Coronary artery (tissue), 2 donors: ENCODE data around the gene RASAL3.

ENCODE experiments used
- DNase-seq: peaks from one replicate; pipeline ENCODE4 v3.0.0-alpha.2; 2017; ENCODE audit warnings: low spot score
- H3K27ac ChIP-seq, 2 donors: fragments of 200-600 bp; sonication (generic); one replicate each; pipeline ENCODE4 v1.5.1; 2016 to 2019
- H3K4me3 ChIP-seq: fragments of 200-600 bp; sonication (generic); 2 replicates; pipeline ENCODE4 v1.5.1; 2016; ENCODE audit warnings: mild to moderate bottlenecking, moderate library complexity
- TF ChIP-seq, protein P1 (sequence below): fragments of 200-600 bp; sonication (generic); IDR thresholded peaks from one replicate; pipeline ENCODE4 v1.5.1; 2019; ENCODE audit warnings: antibody characterized with exemption

Gene RASAL3

DNA sequence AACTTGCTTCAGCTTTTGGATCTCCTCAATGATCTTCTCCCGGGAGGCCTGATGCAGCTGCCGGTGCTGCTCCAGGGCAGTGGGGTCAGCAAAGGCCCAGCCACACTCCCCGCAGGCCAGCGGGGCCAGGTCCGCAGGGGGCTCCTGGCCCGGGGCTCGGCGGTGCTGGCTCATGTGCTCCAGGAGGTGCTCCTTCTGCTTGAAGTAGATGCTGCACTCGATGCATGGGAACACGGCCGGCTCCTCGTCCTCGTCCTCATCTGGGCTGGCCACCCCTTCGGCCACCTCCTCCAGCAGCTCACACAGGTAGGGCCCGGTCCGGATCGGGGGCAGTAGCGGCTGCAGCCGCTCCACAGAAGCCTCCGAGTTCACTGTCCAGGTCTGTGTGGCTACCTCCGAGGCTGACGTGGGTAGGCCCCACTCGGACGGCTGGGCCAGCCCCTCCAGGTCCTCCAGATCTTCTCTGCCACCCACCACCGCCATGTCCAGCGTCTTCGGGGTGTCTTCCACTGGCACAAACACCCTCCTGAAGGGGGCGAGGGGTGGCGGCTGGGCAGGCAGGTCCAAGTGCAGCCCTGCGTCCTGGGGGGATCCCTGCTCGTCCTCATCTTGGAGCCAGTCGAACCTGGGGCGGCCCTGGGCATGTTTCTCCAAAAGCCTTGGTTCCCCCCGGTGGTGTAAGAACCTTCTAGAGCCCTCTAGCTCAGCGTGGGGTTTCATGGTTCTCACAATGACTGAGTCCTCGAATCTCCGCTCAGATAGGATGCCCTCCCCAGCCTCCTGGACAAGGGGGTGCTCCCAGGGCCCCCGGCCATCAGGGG lies 24.3 kb downstream of the RASAL3 start:
- H3K4me3 ChIP-seq, result no peak overlapping the region
- TF ChIP-seq, protein P1, sequence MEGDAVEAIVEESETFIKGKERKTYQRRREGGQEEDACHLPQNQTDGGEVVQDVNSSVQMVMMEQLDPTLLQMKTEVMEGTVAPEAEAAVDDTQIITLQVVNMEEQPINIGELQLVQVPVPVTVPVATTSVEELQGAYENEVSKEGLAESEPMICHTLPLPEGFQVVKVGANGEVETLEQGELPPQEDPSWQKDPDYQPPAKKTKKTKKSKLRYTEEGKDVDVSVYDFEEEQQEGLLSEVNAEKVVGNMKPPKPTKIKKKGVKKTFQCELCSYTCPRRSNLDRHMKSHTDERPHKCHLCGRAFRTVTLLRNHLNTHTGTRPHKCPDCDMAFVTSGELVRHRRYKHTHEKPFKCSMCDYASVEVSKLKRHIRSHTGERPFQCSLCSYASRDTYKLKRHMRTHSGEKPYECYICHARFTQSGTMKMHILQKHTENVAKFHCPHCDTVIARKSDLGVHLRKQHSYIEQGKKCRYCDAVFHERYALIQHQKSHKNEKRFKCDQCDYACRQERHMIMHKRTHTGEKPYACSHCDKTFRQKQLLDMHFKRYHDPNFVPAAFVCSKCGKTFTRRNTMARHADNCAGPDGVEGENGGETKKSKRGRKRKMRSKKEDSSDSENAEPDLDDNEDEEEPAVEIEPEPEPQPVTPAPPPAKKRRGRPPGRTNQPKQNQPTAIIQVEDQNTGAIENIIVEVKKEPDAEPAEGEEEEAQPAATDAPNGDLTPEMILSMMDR, result no peak
- no peak for DNase-seq
- no peak overlapping the region for H3K27ac ChIP-seq

DNA sequence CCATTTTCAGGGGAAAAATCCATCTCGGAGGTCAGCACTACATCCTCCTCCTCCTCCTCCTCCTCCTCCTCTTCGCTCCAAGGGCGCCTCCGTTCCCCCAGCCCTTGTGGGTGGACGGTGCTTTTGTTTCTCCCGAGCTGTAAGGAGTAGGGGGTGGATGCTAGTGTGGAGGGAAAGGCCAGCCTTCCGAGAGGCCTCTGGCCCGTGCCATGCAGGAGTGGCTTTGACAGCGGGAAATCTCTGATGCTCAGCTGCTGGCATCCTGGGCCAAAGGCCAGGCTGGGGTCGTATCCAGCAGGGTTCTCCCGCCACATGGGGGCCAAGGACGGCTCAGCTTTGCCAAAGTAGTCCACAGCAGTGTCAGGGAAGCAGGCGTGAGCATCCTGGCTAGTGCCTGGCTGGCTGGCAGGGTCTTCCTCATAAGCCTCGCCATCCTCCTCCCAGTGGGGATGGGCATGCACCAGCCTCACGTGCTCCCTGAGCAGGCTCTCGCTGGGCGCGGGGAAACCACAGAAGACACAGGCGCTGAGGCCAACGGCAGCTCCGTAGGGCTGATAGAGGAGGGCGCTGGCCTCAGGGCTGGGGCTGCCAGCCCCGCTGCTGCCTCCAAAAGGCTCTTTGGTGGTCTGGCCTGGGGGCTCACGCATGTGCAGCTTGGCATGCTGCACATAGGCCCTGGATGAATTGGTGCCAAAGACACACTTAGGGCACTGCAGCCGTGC lies 25.1 kb downstream of the RASAL3 start:
- TF ChIP-seq, protein P1, result no peak
- Histone ChIP-seq H3K27ac (no peak overlapping the region), H3K4me3 (no peak overlapping the region)
- no peak for DNase-seq

DNA sequence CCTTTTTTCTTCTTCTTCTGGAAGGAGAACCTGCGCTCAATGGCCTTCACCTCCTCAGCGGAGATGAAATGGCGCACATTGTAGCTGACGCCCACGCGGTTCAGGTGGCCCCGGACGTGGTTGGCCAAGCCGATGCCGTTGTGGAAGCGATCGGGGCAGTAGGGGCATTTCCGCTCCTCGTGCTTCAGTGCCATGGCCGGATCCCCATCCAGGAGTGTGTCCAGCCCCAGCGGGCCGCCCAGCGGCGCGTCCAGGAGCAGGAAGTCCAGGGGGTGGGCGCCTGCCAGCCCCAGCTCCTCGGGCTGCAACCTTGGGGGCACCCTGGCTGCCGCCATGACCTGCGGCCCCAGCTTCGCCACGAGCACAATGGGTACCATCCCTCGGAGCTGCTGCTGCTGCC lies 25.8 kb downstream of the RASAL3 start:
- DNase-seq, result no peak
- H3K27ac ChIP-seq, result no peak overlapping the region
- TF ChIP-seq, protein P1, result no peak
- H3K4me3 ChIP-seq, result no peak overlapping the region

DNA sequence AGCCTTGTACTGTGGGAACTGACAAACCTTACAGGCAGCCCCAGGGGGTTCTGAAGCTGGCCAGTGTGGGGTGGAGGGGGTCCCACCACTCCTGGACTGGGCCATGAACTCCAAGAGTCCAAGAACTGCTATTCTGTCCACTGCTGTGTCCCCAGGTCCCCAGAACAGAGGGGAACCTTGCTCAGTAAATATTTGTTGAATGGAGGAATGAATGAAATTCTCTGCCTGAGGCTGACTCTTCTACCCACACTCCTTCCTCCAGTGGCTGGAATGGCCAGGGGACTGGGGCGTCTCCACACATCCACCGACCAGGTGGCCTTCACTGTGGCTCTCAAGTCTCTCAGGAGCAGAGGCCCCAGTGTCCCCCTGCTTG lies 26.2 kb downstream of the RASAL3 start:
- Histone ChIP-seq H3K27ac (no peak overlapping the region), H3K4me3 (no peak overlapping the region)
- no peak for DNase-seq
- TF ChIP-seq, protein P1, result no peak

DNA sequence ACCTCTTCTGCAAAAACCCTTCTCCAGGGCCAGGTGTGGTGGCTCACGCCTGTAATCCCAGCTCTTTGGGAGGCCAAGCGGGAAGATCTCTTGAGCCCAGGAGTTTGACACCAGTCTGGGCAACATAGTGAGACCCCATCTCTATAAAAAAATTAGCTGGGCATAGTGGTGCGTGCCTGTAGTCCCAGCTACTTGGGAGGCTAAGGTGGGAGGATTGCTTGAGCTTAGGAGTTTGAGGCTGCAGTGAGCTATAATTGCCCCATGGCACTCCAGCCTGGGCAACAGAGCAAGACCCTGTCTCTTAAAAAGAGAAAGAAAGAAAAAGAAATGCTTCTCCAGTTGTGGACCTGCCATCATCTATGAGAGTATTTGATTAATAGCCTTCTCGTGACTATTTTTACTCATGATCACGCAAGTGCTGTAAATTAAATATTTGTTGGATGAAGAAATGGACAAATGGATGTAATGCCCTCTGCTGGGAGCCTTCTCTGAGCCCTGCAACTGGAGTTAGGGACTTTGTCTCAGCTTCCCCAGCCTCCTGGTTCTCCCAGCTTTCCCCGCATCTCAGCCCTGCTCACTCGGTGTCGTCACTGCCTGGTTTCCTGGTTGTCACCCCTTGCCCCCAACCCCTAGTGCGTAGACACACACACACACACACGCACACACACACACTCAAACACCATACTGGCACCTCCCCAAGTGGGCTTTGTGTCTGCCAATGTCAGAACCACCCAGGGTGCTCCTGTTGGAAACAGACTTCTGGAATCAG lies 26.8 kb downstream of the RASAL3 start:
- H3K27ac ChIP-seq, result no peak overlapping the region
- DNase-seq, result no peak
- TF ChIP-seq, protein P1, result no peak
- H3K4me3 ChIP-seq, result no peak overlapping the region

DNA sequence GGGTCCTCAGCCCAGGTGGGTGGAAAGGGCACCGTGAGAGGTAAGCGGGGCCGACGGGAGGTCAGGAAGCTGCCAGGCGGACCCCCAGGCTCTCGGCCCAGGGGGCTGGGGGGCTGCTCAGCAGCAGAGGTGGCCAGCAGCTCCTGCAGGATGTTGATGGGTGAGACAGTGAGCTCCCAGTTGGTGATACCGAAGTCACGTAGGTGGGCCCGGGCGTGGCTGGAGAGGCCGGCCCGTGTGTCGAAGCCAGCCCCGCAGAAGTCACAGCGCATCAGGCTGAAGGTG lies 27.6 kb downstream of the RASAL3 start:
- TF ChIP-seq, protein P1, result no peak
- H3K4me3 ChIP-seq, result no peak overlapping the region
- no peak overlapping the region for H3K27ac ChIP-seq
- DNase-seq, result no peak
